Posterior cingulate gyrus (tissue), 11 donors: ENCODE measurements around the gene PEX12.
"Not testable (repeated sequence)": the region's sequence is repeated elsewhere in the genome, so short reads cannot be mapped to it uniquely, and the experiment has no call there.

Experiments
- DNase-seq, 10 donors: peaks; one replicate each; pipeline versions ENCODE4 v3.0.0 to v3.0.0-alpha.2; 2020 to 2021; ENCODE audit warnings: mixed read lengths in 3 of 10
- intact Hi-C: fragments of 100-400 bp; cut with DNase I; formaldehyde crosslinking; loops from one replicate; pipeline ENCODE4 v1.15.1; 2023

Gene PEX12

GRCh38 chr17:35578197-35578928 lies at the start of gene PEX12:
TSS of gene PEX12 (minus strand) at chr17:35578571. CDS start at chr17:35578021, 550 bp downstream.
- intact Hi-C loops, result loop anchor here (1.0 to 10.0 kb wide), 2 partner anchors 9 to 434 kb away; partner anchors contain the start of genes AP2B1, NLE1 and UNC45B
- DNase-seq, result peak; percentile 88 to 99 (median 94)

- intact Hi-C loops, result no loop called here
- DNase-seq, result peak in 1 of 10 donors; percentile 27
Measured at GRCh38 chr17:35627417-35627816, 49.0 kb upstream of the PEX12 start.

GRCh38 chr17:35621768-35622167 lies 43.4 kb upstream of the PEX12 start:
- intact Hi-C loops, result no loop called here
- no peak for DNase-seq

GRCh38 chr17:35618628-35619027 lies 40.3 kb upstream of the PEX12 start:
- DNase-seq, result no peak
- intact Hi-C loops, result no loop called here

GRCh38 chr17:35617505-35617904 lies 39.1 kb upstream of the PEX12 start:
- DNase-seq, result no peak
- intact Hi-C loops, result no loop called here

- DNase-seq, result no peak
- intact Hi-C loops, result no loop called here
Measured at GRCh38 chr17:35616536-35616935, 38.2 kb upstream of the PEX12 start.

GRCh38 chr17:35614810-35615209 lies 36.4 kb upstream of the PEX12 start:
- intact Hi-C loops, result no loop called here

GRCh38 chr17:35612924-35613521 lies 34.7 kb upstream of the PEX12 start:
- intact Hi-C loops, result loop anchor here (1.0 kb wide), 1 partner anchor 134 kb away; no protein-coding TSS in a partner anchor
- peak in 7 of 10 donors; percentile 35 to 79 (median 59) for DNase-seq

More at GRCh38 chr17:35614810-35615209, 36.4 kb upstream of the PEX12 start:
- no peak for DNase-seq

GRCh38 chr17:35610746-35611145 lies 32.4 kb upstream of the PEX12 start:
- DNase-seq, intact Hi-C loops: not testable (repeated sequence)

- intact Hi-C loops, result no loop called here
Measured at GRCh38 chr17:35609831-35610230, 31.5 kb upstream of the PEX12 start.

GRCh38 chr17:35607239-35607847 lies 29.0 kb upstream of the PEX12 start:
- intact Hi-C loops, result no loop called here
- DNase-seq, result no peak

More at GRCh38 chr17:35609831-35610230, 31.5 kb upstream of the PEX12 start:
- DNase-seq, result no peak

- intact Hi-C loops, result no loop called here
- no peak for DNase-seq
Measured at GRCh38 chr17:35605678-35606077, 27.3 kb upstream of the PEX12 start.

- intact Hi-C loops, result no loop called here
- peak in 2 of 10 donors; percentile 70 to 83 for DNase-seq
Measured at GRCh38 chr17:35603674-35604073, 25.3 kb upstream of the PEX12 start.

- intact Hi-C loops, result no loop called here
- DNase-seq, result no peak
Measured at GRCh38 chr17:35597604-35598003, 19.2 kb upstream of the PEX12 start.

GRCh38 chr17:35596530-35597233 lies 18.3 kb upstream of the PEX12 start:
- peak in 1 of 10 donors; percentile 61 for DNase-seq
- intact Hi-C loops, result no loop called here

- intact Hi-C loops, result no loop called here
- DNase-seq, result no peak
Measured at GRCh38 chr17:35596072-35596471, 17.7 kb upstream of the PEX12 start.

GRCh38 chr17:35588196-35588920 lies 10.0 kb upstream of the PEX12 start:
- intact Hi-C loops, result no loop called here

GRCh38 chr17:35587074-35587961 lies 8.9 kb upstream of the PEX12 start, which contains the start of gene AP2B1:
TSS of gene AP2B1 (plus strand) at chr17:35587322. CDS start at chr17:35594031, 6,709 bp downstream.
- intact Hi-C loops, result loop anchor here (1.0 kb wide), 1 partner anchor 9 kb away; the partner anchor contains the start of gene PEX12
- DNase-seq, result peak; percentile 78 to 98 (median 88)

More at GRCh38 chr17:35588196-35588920, 10.0 kb upstream of the PEX12 start:
- no peak for DNase-seq
